HepG2 (cell line): ENCODE results near the gene SNIP1. TPM values are rescaled to one million over a fixed set of nuclear protein-coding genes. Genes with fewer than 3 reads are reported as not detected.
A peak's percentile ranks its signal among the peaks of the same experiment; 100 is the strongest.

Experiments used
- ATAC-seq: fragments of 200-7000 bp; cut with Tn5 transposase; 3 replicates; pipeline ENCODE4 v1.9.1; 2020; ENCODE audit warnings: mild to moderate bottlenecking, moderate library complexity
- BruUV-seq: library from RNA; stranded (reverse); fragments of 400-500 nt; replicated peaks from 2 replicates; lab custom pipeline; 2021; lab: Mats Ljungman, UMichigan
- CTCF ChIA-PET: fragments of 300-600 bp; formaldehyde crosslinking; extraction: SDS; loops from one replicate; lab custom pipeline; 2021; ENCODE audit warnings: low total read pairs, inconsistent platforms, low intra/inter-chr PET ratio; lab: Yijun Ruan, JAX
- POLR2A ChIA-PET: fragments of 350-600 bp; sonication (Branson Sonifier 250); formaldehyde crosslinking; loops from one replicate; lab custom pipeline; 2020; ENCODE audit warnings: antibody characterized with exemption, inconsistent platforms; lab: Yijun Ruan, JAX
- DNase-seq: peaks from one replicate; pipeline ENCODE4 v3.0.0-alpha.2; 2015; ENCODE audit warnings: low spot score
- FAIRE-seq: peaks from 3 replicates; lab custom pipeline; 2011; peaks lifted over from hg19 to GRCh38; lab: Jason Lieb, UNC
- H2AFZ ChIP-seq: one replicate; pipeline ENCODE4 v1.6.1; 2011; ENCODE audit warnings: low read length, inconsistent platforms
- H3K27ac ChIP-seq: fragments of 300-600 bp; 3 replicates; pipeline ENCODE4 v1.8.0; 2011; ENCODE audit warnings: mixed run types, mild to moderate bottlenecking, mixed read lengths, low read length, inconsistent platforms; ENCODE audit not compliant: insufficient read depth; ENCODE audit errors: extremely low read length
- H3K27me3 ChIP-seq, 2 experiments: fragments of 200-600 bp in 1 of 2; 2 replicates in 1 of 2; 3 replicates in 1 of 2; pipeline versions ENCODE4 v1.6.0 to v1.8.0; 2011; ENCODE audit warnings: low read length in 2 of 2, mild to moderate bottlenecking in 2 of 2, moderate library complexity in 2 of 2, inconsistent platforms in 1 of 2; ENCODE audit not compliant: insufficient read depth in 2 of 2, control insufficient read depth in 1 of 2
- H3K36me3 ChIP-seq, 2 experiments: fragments of 200-600 bp in 1 of 2; replicated peaks in 1 of 2; 2 replicates in 1 of 2; 3 replicates in 1 of 2; pipeline versions ENCODE4 v1.5.1 to v1.8.0; 2011; ENCODE audit warnings: low read length in 2 of 2, inconsistent platforms in 1 of 2; ENCODE audit not compliant: insufficient read depth in 2 of 2, control insufficient read depth in 1 of 2
- H3K4me1 ChIP-seq: 2 replicates; pipeline ENCODE4 v1.5.1; 2012; ENCODE audit warnings: low read length, inconsistent platforms; ENCODE audit not compliant: insufficient read depth
- H3K4me2 ChIP-seq: 2 replicates; pipeline ENCODE4 v1.6.0; 2011; ENCODE audit warnings: low read depth, low read length, inconsistent platforms
- H3K4me3 ChIP-seq, 3 experiments: fragments of 200-600 bp in 1 of 3; sonication (generic), shearing (Covaris generic) in 1 of 3; replicated peaks in 1 of 3; 2 replicates each; pipeline ENCODE4 v1.5.1; 2011 to 2016; ENCODE audit warnings: low read length in 3 of 3, inconsistent platforms in 2 of 3, low read depth in 2 of 3, mild to moderate bottlenecking in 2 of 3, control low read depth in 1 of 3, mixed read lengths in 1 of 3; ENCODE audit not compliant: insufficient read depth in 1 of 3
- H3K79me2 ChIP-seq: one replicate; pipeline ENCODE4 v1.6.1; 2011; ENCODE audit warnings: low read length, inconsistent platforms; ENCODE audit not compliant: insufficient read depth
- H3K9ac ChIP-seq: 2 replicates; pipeline ENCODE4 v1.6.0; 2011; ENCODE audit warnings: mild to moderate bottlenecking, low read depth, low read length, inconsistent platforms; ENCODE audit not compliant: insufficient read depth
- H3K9me3 ChIP-seq: 2 replicates; pipeline ENCODE4 v1.5.1; 2012; ENCODE audit warnings: mild to moderate bottlenecking, low read length
- H4K20me1 ChIP-seq: 2 replicates; pipeline ENCODE4 v1.6.0; 2011; ENCODE audit warnings: inconsistent platforms, mild to moderate bottlenecking, low read length, moderate library complexity; ENCODE audit not compliant: insufficient read depth
- CEBPB ChIP-seq: IDR thresholded peaks from 2 replicates; pipeline ENCODE4 v1.6.1; 2011; ENCODE audit warnings: low read depth, low read length, improper control_type of control experiment, borderline replicate concordance
- DPF2 ChIP-seq: sonication (generic); formaldehyde crosslinking; IDR thresholded peaks from 2 replicates; pipeline ENCODE4 v1.4.0; 2020; ENCODE audit warnings: mild to moderate bottlenecking, low read depth, missing genetic modification reagents, borderline replicate concordance
- MBD4 ChIP-seq: IDR thresholded peaks from 2 replicates; pipeline ENCODE4 v1.6.1; 2012; ENCODE audit warnings: low read length, inconsistent platforms, borderline replicate concordance
- U2AF1 ChIP-seq: fragments of 200-400 bp; formaldehyde crosslinking; optimal IDR thresholded peaks from 2 replicates; pipeline ENCODE3; 2017; ENCODE audit warnings: mild to moderate bottlenecking, low read depth, low read length
- ZNF547 ChIP-seq: sonication (generic); formaldehyde crosslinking; IDR thresholded peaks from 2 replicates; pipeline ENCODE4 v1.5.1; 2020; ENCODE audit warnings: mild to moderate bottlenecking, missing genetic modification reagents
- ZNF674 ChIP-seq: sonication (generic); formaldehyde crosslinking; IDR thresholded peaks from 2 replicates; pipeline ENCODE4 v1.5.0; 2020; ENCODE audit warnings: low read depth, mild to moderate bottlenecking, missing genetic modification reagents
- WGBS: methylation state at CpG from one replicate; pipeline ENCODE4 v1.1.6; 2017; ENCODE audit warnings: low lambda C conversion rate; 5-methylcytosine and 5-hydroxymethylcytosine counted together
- in situ Hi-C: cut with HindIII; loops from 2 replicates; pipeline ENCODE4 v1.10.0; 2017; ENCODE audit warnings: low pct_unique_long_range_greater_than_20kb; ENCODE audit not compliant: extremely low pct_ligation_motif_present
- intact Hi-C: fragments of 100-400 bp; cut with micrococcal nuclease; formaldehyde crosslinking; loops from one replicate; pipeline ENCODE4 v1.10.0; 2022; ENCODE audit not compliant: unreplicated experiment
- polyA plus RNA-seq, 8 experiments: library from polyadenylated mRNA; depleted of rRNA in 3 of 8; stranded (reverse) in 7 of 8; unstranded in 1 of 8; fragments of >200 nt; fragmentation: Illumina TruSeq in 4 of 8; extraction: Trizol in 4 of 8; gene quantifications; 2 replicates each; pipeline versions ENCODE4 v1.2.1 to v1.2.3, GENCODE V29; 2011 to 2016; ENCODE audit warnings: low read depth in 4 of 8, missing spikeins in 1 of 8, mixed read lengths in 1 of 8; ENCODE audit not compliant: insufficient read depth in 1 of 8
- total RNA-seq, 5 experiments: library from RNA; depleted of rRNA; stranded (reverse); fragments of >200 nt; fragmentation: Illumina TruSeq; extraction: Trizol; gene quantifications; 2 replicates each; pipeline ENCODE4 v1.2.3, GENCODE V29; 2016; ENCODE audit warnings: low read depth in 1 of 5
- TF ChIP-seq, protein P1 (sequence below): IDR thresholded peaks from 2 replicates; pipeline ENCODE4 v1.6.1; 2016
- TF ChIP-seq, protein P2 (sequence below): sonication (generic); formaldehyde crosslinking; IDR thresholded peaks from 2 replicates; pipeline ENCODE4 v1.8.1; 2022; ENCODE audit warnings: mild to moderate bottlenecking, missing genetic modification reagents
- TF ChIP-seq, protein P3 (sequence below): sonication (generic); formaldehyde crosslinking; IDR thresholded peaks from 2 replicates; pipeline ENCODE4 v1.8.0; 2022; ENCODE audit warnings: missing genetic modification reagents, mild to moderate bottlenecking, inconsistent platforms, borderline replicate concordance

Gene SNIP1
- total and polyA plus RNA-seq, 2 of the 13 experiments (the other 11 are each of a cell fraction or from before 2014, with no cell fraction given): 5.5 to 11.2 TPM

DNA sequence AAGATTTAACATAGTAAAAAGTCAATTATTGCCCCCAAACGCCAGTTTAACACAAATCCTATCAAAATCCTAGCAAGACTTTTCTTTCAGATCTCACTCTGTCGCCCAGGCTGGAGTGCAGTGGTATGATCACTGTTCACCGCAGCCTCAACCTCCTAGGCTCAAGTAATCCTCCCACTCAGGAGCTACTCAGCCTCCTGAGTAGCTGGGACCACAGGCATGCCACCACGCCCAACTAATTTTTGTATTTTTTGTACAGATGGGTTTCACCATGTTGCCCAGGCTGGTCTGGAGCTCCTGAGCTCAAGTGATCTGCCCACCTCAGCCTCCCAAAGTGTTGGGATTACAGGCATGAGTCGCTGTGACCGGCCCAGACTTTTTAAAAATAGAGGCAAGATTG lies 4.8 kb downstream of the SNIP1 start (continued):
- TF ChIP-seq, protein P1, sequence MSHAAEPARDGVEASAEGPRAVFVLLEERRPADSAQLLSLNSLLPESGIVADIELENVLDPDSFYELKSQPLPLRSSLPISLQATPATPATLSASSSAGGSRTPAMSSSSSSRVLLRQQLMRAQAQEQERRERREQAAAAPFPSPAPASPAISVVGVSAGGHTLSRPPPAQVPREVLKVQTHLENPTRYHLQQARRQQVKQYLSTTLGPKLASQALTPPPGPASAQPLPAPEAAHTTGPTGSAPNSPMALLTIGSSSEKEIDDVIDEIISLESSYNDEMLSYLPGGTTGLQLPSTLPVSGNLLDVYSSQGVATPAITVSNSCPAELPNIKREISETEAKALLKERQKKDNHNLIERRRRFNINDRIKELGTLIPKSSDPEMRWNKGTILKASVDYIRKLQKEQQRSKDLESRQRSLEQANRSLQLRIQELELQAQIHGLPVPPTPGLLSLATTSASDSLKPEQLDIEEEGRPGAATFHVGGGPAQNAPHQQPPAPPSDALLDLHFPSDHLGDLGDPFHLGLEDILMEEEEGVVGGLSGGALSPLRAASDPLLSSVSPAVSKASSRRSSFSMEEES (CRISPR knock-in tag): no peak

DNA sequence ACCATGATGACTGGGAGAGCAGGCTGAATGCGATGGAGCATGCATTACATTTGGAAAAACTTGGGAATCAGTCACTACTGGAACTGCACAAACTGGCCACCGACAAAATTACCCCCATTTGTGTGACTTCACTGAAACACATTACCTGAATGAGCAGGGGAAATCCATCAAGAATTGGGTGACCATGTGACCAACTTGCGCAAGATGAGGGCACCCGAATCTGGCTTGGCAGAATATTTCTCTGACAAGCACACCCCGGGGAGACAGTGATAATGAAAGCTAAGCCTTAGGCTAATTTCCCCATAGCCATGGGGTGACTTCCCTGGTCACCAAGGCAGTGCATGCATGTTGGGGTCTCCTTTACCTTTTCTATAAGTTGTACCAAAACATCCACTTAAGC lies 9.1 kb downstream of the SNIP1 start:
- no peak overlapping the region for H3K4me2 ChIP-seq
- TF ChIP-seq ZNF547 (CRISPR knock-in tag) (no peak), CEBPB (peak; percentile 18; the same call in 1 of the 2 replicates), DPF2 (CRISPR knock-in tag) (no peak), ZNF674 (CRISPR knock-in tag) (no peak), U2AF1 (no peak), MBD4 (no peak)
- TF ChIP-seq, protein P2, sequence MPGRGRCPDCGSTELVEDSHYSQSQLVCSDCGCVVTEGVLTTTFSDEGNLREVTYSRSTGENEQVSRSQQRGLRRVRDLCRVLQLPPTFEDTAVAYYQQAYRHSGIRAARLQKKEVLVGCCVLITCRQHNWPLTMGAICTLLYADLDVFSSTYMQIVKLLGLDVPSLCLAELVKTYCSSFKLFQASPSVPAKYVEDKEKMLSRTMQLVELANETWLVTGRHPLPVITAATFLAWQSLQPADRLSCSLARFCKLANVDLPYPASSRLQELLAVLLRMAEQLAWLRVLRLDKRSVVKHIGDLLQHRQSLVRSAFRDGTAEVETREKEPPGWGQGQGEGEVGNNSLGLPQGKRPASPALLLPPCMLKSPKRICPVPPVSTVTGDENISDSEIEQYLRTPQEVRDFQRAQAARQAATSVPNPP: no peak
- TF ChIP-seq, protein P3, sequence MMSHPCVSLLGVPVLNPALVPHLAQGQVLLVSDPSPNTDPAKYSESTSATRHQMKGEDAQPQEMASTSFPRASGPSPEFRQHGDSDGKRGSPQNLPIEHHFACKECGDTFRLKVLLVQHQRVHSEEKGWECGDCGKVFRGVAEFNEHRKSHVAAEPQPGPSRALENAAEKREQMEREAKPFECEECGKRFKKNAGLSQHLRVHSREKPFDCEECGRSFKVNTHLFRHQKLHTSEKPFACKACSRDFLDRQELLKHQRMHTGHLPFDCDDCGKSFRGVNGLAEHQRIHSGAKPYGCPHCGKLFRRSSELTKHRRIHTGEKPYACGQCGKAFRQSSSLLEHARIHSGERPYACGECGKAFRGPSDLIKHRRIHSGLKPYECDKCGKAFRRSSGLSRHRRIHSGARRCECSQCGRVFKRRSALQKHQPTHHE (CRISPR knock-in tag): no peak
- TF ChIP-seq, all 625 proteins: peak for 1
- CTCF ChIA-PET: no interaction called here
- ATAC-seq (no peak), DNase-seq (no peak), FAIRE-seq (no peak)
- Histone ChIP-seq H3K9ac (no peak overlapping the region), H3K4me1 (no peaks in the 10 kb centered on the region), H3K27me3 (no peaks in the 10 kb centered on the region), H3K36me3 (peaks cover 13 to 52% of the 10 kb centered on the region in 2 experiments; a peak in 4 of 5 replicates), H4K20me1 (no peaks in the 10 kb centered on the region), H3K9me3 (no peaks in the 10 kb centered on the region), H3K79me2 (peaks cover 4% of the 10 kb centered on the region), H3K27ac (no peak overlapping the region), H2AFZ (no peak overlapping the region), H3K4me3 (no peak overlapping the region)
- no TSS peak for BruUV-seq
- POLR2A ChIA-PET: no interaction called here
- intact Hi-C loops: no loop called here
- in situ Hi-C loops: no loop called here
- WGBS: 77% methylated on average over 3 of the region's 5 CpGs
